H1 (cell line): ENCODE measurements around the gene C21orf58. TPM values are rescaled to one million over a fixed set of nuclear protein-coding genes. Genes with fewer than 3 reads are reported as not detected.

Experiments used
- CTCF ChIA-PET: fragments of 300-600 bp; sonication (Branson Sonifier 250); formaldehyde crosslinking; loops from one replicate; lab custom pipeline; 2021; ENCODE audit not compliant: partially characterized antibody; lab: Charles Lee
- POLR2A ChIA-PET: fragments of 300-600 bp; sonication (Branson Sonifier 250); formaldehyde crosslinking; loops from one replicate; lab custom pipeline; 2021; ENCODE audit warnings: inconsistent platforms; ENCODE audit not compliant: partially characterized antibody; lab: Charles Lee
- DNase-seq, 2 experiments: peaks; one replicate each; pipeline versions ENCODE4 v3.0.0 to v3.0.0-alpha.2; 2010 to 2022; ENCODE audit warnings: low spot score in 2 of 2, low read depth in 1 of 2, mixed read lengths in 1 of 2
- FAIRE-seq: peaks from 2 replicates; lab custom pipeline; 2011; peaks lifted over from hg19 to GRCh38; lab: Jason Lieb, UNC
- H2AFZ ChIP-seq: 2 replicates; pipeline ENCODE4 v1.8.1; 2012; ENCODE audit warnings: low read length, inconsistent platforms
- H2AK5ac ChIP-seq: 2 replicates; pipeline ENCODE4 v1.6.1; 2013; ENCODE audit warnings: low read depth, low read length
- H2BK120ac ChIP-seq: replicated peaks from 2 replicates; pipeline ENCODE3; 2013; ENCODE audit warnings: low read depth, low read length, inconsistent platforms
- H2BK12ac ChIP-seq: 2 replicates; pipeline ENCODE4 v1.6.1; 2013; ENCODE audit warnings: low read depth, low read length
- H2BK15ac ChIP-seq: 2 replicates; pipeline ENCODE4 v1.6.1; 2013; ENCODE audit warnings: low read length
- H2BK20ac ChIP-seq: 2 replicates; pipeline ENCODE4 v1.6.1; 2013; ENCODE audit warnings: low read length
- H2BK5ac ChIP-seq: 2 replicates; pipeline ENCODE4 v1.6.1; 2013; ENCODE audit warnings: low read depth, low read length
- H3K14ac ChIP-seq: 2 replicates; pipeline ENCODE4 v1.6.1; 2013; ENCODE audit warnings: inconsistent platforms; ENCODE audit not compliant: insufficient read length
- H3K18ac ChIP-seq: 2 replicates; pipeline ENCODE4 v1.6.1; 2013; ENCODE audit warnings: low read length; ENCODE audit errors: extremely low read depth
- H3K23ac ChIP-seq: 2 replicates; pipeline ENCODE4 v1.6.1; 2013; ENCODE audit warnings: inconsistent platforms; ENCODE audit not compliant: insufficient read length
- H3K23me2 ChIP-seq: 2 replicates; pipeline ENCODE4 v1.6.1; 2013; ENCODE audit warnings: low read depth, low read length
- H3K27ac ChIP-seq: 2 replicates; pipeline ENCODE4 v1.6.1; 2011; ENCODE audit warnings: low read depth, low read length, inconsistent platforms
- H3K27me3 ChIP-seq, 4 experiments: replicated peaks in 1 of 4; 1 replicate in 1 of 4; 2 replicates in 3 of 4; pipeline versions ENCODE4 v1.6.1 to v1.8.1; 2011 to 2013; ENCODE audit warnings: low read length in 3 of 4, mild to moderate bottlenecking in 3 of 4, inconsistent platforms in 2 of 4, mixed read lengths in 2 of 4, moderate library complexity in 1 of 4; ENCODE audit not compliant: control insufficient read depth in 3 of 4, insufficient read depth in 3 of 4; ENCODE audit errors: extremely low read depth in 1 of 4
- H3K36me3 ChIP-seq, 4 experiments: 2 replicates each; pipeline versions ENCODE4 v1.6.1 to v1.8.1; 2011 to 2013; ENCODE audit warnings: mild to moderate bottlenecking in 4 of 4, low read length in 3 of 4, moderate library complexity in 2 of 4, control low read depth in 1 of 4, inconsistent platforms in 1 of 4; ENCODE audit not compliant: insufficient read depth in 4 of 4, control insufficient read depth in 2 of 4
- H3K4ac ChIP-seq: replicated peaks from 2 replicates; pipeline ENCODE3; 2013; ENCODE audit warnings: low read length, low read depth, mixed read lengths, inconsistent platforms; ENCODE audit not compliant: insufficient read length
- H3K4me1 ChIP-seq, 4 experiments: replicated peaks in 1 of 4; 1 replicate in 1 of 4; 2 replicates in 3 of 4; pipeline versions ENCODE4 v1.6.1 to v1.8.1; 2011 to 2013; ENCODE audit warnings: low read length in 3 of 4, inconsistent platforms in 2 of 4, mixed read lengths in 1 of 4; ENCODE audit not compliant: insufficient read depth in 4 of 4, control insufficient read depth in 3 of 4
- H3K4me2 ChIP-seq, 2 experiments: 2 replicates each; pipeline versions ENCODE4 v1.6.1 to v1.8.1; 2011 to 2013; ENCODE audit warnings: low read depth in 2 of 2, low read length in 2 of 2, control low read depth in 1 of 2, inconsistent platforms in 1 of 2, mild to moderate bottlenecking in 1 of 2; ENCODE audit not compliant: insufficient read depth in 1 of 2
- H3K4me3 ChIP-seq, 4 experiments: fragments of 200-600, 300-600 bp in 1 of 4; sonication (generic), shearing (Covaris generic), sonication (Bioruptor Twin) in 1 of 4; 2 replicates each; pipeline versions ENCODE4 v1.5.1 to v1.8.1; 2011 to 2016; ENCODE audit warnings: low read length in 4 of 4, low read depth in 3 of 4, control low read depth in 2 of 4, inconsistent platforms in 2 of 4, mild to moderate bottlenecking in 2 of 4, mixed read lengths in 1 of 4, moderate library complexity in 1 of 4; ENCODE audit not compliant: insufficient read depth in 2 of 4; ENCODE audit errors: extremely low read depth in 1 of 4
- H3K56ac ChIP-seq: replicated peaks from 2 replicates; pipeline ENCODE3; 2013; ENCODE audit warnings: low read depth, mild to moderate bottlenecking, mixed read lengths, low read length, inconsistent platforms; ENCODE audit not compliant: insufficient read length
- H3K79me1 ChIP-seq: 2 replicates; pipeline ENCODE4 v1.6.1; 2013; ENCODE audit warnings: low read depth, low read length, control low read depth
- H3K79me2 ChIP-seq, 2 experiments: 2 replicates each; pipeline versions ENCODE4 v1.6.1 to v1.8.1; 2012 to 2013; ENCODE audit warnings: low read length in 2 of 2, mild to moderate bottlenecking in 2 of 2, inconsistent platforms in 1 of 2; ENCODE audit not compliant: insufficient read depth in 2 of 2, control insufficient read depth in 1 of 2
- H3K9ac ChIP-seq, 4 experiments: replicated peaks in 1 of 4; 1 replicate in 1 of 4; 2 replicates in 3 of 4; pipeline versions ENCODE4 v1.6.1 to v1.8.1; 2011 to 2013; ENCODE audit warnings: low read depth in 3 of 4, low read length in 3 of 4, control low read depth in 2 of 4, mild to moderate bottlenecking in 2 of 4, moderate library complexity in 2 of 4, inconsistent platforms in 1 of 4; ENCODE audit errors: extremely low read depth in 1 of 4
- H3K9me3 ChIP-seq, 2 experiments: 2 replicates each; pipeline versions ENCODE4 v1.6.1 to v1.8.1; 2012 to 2013; ENCODE audit warnings: mild to moderate bottlenecking in 2 of 2, moderate library complexity in 2 of 2, control low read depth in 1 of 2, inconsistent platforms in 1 of 2, low read depth in 1 of 2, low read length in 1 of 2, mixed read lengths in 1 of 2; ENCODE audit not compliant: insufficient read depth in 2 of 2
- H4K20me1 ChIP-seq, 2 experiments: replicated peaks in 1 of 2; 2 replicates each; pipeline versions ENCODE3 to v1.8.1; 2011 to 2013; ENCODE audit warnings: inconsistent platforms in 2 of 2, low read length in 2 of 2, mild to moderate bottlenecking in 1 of 2; ENCODE audit not compliant: insufficient read depth in 2 of 2, control insufficient read depth in 1 of 2
- H4K5ac ChIP-seq: 2 replicates; pipeline ENCODE4 v1.6.1; 2013; ENCODE audit warnings: low read length, low read depth, mixed read lengths, inconsistent platforms; ENCODE audit not compliant: insufficient read length
- H4K8ac ChIP-seq: 2 replicates; pipeline ENCODE4 v1.8.0; 2013; ENCODE audit warnings: mild to moderate bottlenecking, moderate library complexity, low read length, inconsistent platforms; ENCODE audit not compliant: insufficient read depth; ENCODE audit errors: extremely low read depth
- H4K91ac ChIP-seq: replicated peaks from 2 replicates; pipeline ENCODE3; 2013; ENCODE audit warnings: low read length, mixed read lengths, inconsistent platforms; ENCODE audit not compliant: insufficient read length
- CEBPB ChIP-seq: IDR thresholded peaks from 2 replicates; pipeline ENCODE4 v1.6.1; 2012; ENCODE audit warnings: low read depth, low read length
- HDAC2 ChIP-seq, 2 experiments: fragments of 300-600 bp in 1 of 2; sonication (generic) in 1 of 2; IDR thresholded peaks; 2 replicates each; pipeline ENCODE4 v1.6.1; 2011 to 2012; ENCODE audit warnings: low read depth in 2 of 2, low read length in 2 of 2, mild to moderate bottlenecking in 2 of 2, moderate library complexity in 2 of 2, borderline replicate concordance in 1 of 2, inconsistent platforms in 1 of 2
- KDM4A ChIP-seq: IDR thresholded peaks from one replicate; pipeline ENCODE4 v1.7.1; 2012; ENCODE audit warnings: low read depth, mild to moderate bottlenecking, moderate library complexity, low read length, inconsistent platforms; ENCODE audit not compliant: severe bottlenecking
- MAFK ChIP-seq: IDR thresholded peaks from 2 replicates; pipeline ENCODE4 v1.6.1; 2012; ENCODE audit warnings: low read depth, mild to moderate bottlenecking, improper control_type of control experiment, low read length
- POLR2AphosphoS5 ChIP-seq: IDR thresholded peaks from 2 replicates; pipeline ENCODE4 v1.6.1; 2011; ENCODE audit warnings: low read depth, low read length
- RAD21 ChIP-seq, 2 experiments: IDR thresholded peaks in 1 of 2; conservative IDR thresholded peaks in 1 of 2; 2 replicates each; pipeline ENCODE4 v1.6.1; 2011; ENCODE audit warnings: low read depth in 2 of 2, low read length in 2 of 2, improper control_type of control experiment in 1 of 2, inconsistent platforms in 1 of 2, mild to moderate bottlenecking in 1 of 2, moderate library complexity in 1 of 2
- SAP30 ChIP-seq: fragments of 300-600 bp; sonication (generic); IDR thresholded peaks from 2 replicates; pipeline ENCODE4 v1.7.1; 2012; ENCODE audit warnings: low read length, moderate library complexity, mild to moderate bottlenecking, inconsistent platforms; ENCODE audit not compliant: insufficient read depth, insufficient replicate concordance
- TAF1 ChIP-seq: IDR thresholded peaks from 2 replicates; pipeline ENCODE4 v1.6.1; 2011; ENCODE audit warnings: mild to moderate bottlenecking, low read depth, low read length
- WGBS, 2 experiments: shearing (Covaris generic) in 1 of 2; methylation state at CpG; one replicate each; pipeline versions ENCODE4 v1.1.6 to v1.1.7; 2013 to 2015; ENCODE audit warnings: low lambda C conversion rate in 2 of 2, mixed read lengths in 2 of 2, inconsistent platforms in 1 of 2, low coverage in 1 of 2, missing lambda C conversion rate in 1 of 2; ENCODE audit not compliant: insufficient replicate concordance in 2 of 2, insufficient coverage in 1 of 2, insufficient read length in 1 of 2; ENCODE audit errors: extremely low coverage in 1 of 2, missing lambda C conversion rate in 1 of 2; 5-methylcytosine and 5-hydroxymethylcytosine counted together
- polyA plus RNA-seq, 7 experiments: library from polyadenylated mRNA; depleted of rRNA in 3 of 7; stranded (reverse) in 5 of 7; unstranded in 2 of 7; fragments of >200 nt in 5 of 7; fragments of 200-250 nt in 2 of 7; gene quantifications; 1 replicate in 5 of 7; 2 replicates in 1 of 7; 4 replicates in 1 of 7; pipeline versions ENCODE4 v1.2.1 to v1.2.3, GENCODE V29; 2011 to 2013; ENCODE audit warnings: missing spikeins in 2 of 7, mixed read lengths in 2 of 7
- total RNA-seq: library from RNA; stranded (reverse); fragmentation: NEBNext Ultra II Directional; extraction: Animal tissue kit (Norgen Biotek cat#: 25700); gene quantifications from 2 replicates; pipeline ENCODE4 v1.2.1, GENCODE V29; 2021
- TF ChIP-seq, protein P1 (sequence below): IDR thresholded peaks from 2 replicates; pipeline ENCODE4 v1.6.1; 2012; ENCODE audit warnings: low read length, inconsistent platforms

C21orf58 gene
- total and polyA plus RNA-seq, 2 of the 8 experiments (the other 6 are each of a cell fraction or from before 2014, with no cell fraction given): 13.8 to 26.1 TPM

DNA sequence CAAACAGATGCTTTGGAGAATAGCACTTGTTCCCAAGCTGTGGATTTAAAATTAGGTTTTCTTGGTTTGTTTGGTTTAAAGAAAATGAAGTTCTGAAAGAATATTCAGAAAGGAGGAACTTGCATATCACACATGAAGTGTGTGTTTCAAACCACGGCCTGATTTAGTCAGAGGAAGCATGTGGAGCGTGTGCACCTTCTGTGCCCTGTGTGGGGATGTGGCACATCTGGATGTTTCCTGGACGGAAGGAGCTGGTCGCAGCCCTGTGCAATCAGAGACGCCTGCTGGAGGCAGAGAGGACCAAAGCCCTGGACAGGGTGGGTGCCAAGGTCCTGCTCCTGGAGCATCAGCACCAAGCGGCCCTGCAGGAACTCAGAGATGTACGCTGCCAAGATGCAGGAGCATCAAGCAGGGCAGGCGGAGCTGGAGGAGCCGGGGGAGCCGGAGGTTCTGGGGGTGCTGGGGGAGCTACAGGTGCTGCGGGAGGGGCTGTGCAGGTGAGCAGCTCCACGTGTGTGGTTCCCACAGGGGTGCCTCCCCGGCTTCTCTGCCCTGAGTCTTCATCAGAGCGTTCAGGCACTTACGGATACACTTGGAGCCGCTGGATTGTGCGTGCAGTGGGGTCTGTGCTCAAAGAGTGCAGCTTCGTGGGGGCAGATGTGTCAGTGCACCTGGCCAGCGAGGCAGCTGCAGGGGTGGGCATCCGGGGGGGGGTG is 46.0 kb upstream of the C21orf58 start:
- Histone ChIP-seq H3K14ac (no peak overlapping the region), H3K18ac (no peak overlapping the region), H3K4ac (no peak overlapping the region), H3K4me1 (no peaks in the 10 kb centered on the region), H2BK5ac (no peak overlapping the region), H4K8ac (peak overlapping the region; percentile 68; the same call in 1 of the 2 replicates), H2BK120ac (no peak overlapping the region), H4K5ac (no peak overlapping the region), H3K56ac (no peak overlapping the region), H4K91ac (no peak overlapping the region), H2AFZ (no peak overlapping the region), H3K23me2 (peaks cover 5% of the 10 kb centered on the region), H2BK12ac (no peak overlapping the region), H3K4me3 (no peak overlapping the region), H3K9me3 (peaks cover 0 to 6% of the 10 kb centered on the region in 2 experiments; a peak in 1 of 4 replicates), H2AK5ac (no peak overlapping the region), H3K27me3 (no peaks in the 10 kb centered on the region), H3K27ac (no peak overlapping the region), H4K20me1 (peaks cover 4 to 15% of the 10 kb centered on the region in 2 experiments), H3K79me2 (peaks cover 0 to 34% of the 10 kb centered on the region in 2 experiments; a peak in 2 of 4 replicates), H3K79me1 (peaks cover 13% of the 10 kb centered on the region), H3K9ac (no peak overlapping the region), H2BK20ac (no peak overlapping the region), H3K4me2 (no peak overlapping the region), H3K36me3 (peaks cover 10 to 30% (median 25%) of the 10 kb centered on the region in 4 experiments; a peak in 6 of 8 replicates), H3K23ac (no peak overlapping the region), H2BK15ac (no peak overlapping the region)
- no peak for DNase-seq
- WGBS, 2 experiments: 91% methylated on average over 16 of the region's 20 CpGs; no CpG with 5 or more reads in 1 of the 2 experiments
- FAIRE-seq: no peak
- POLR2A ChIA-PET: interaction anchor here (0.6 to 1.4 kb wide), 2 partner anchors 10 to 73 kb away, joined by 3 to 4 read pairs; no protein-coding TSS in a partner anchor
- CTCF ChIA-PET: interaction anchor here (1.1 to 1.9 kb wide), 3 partner anchors 10 to 32 kb away, joined by 3 to 6 read pairs (median 3); no protein-coding TSS in a partner anchor
- TF ChIP-seq, protein P1, sequence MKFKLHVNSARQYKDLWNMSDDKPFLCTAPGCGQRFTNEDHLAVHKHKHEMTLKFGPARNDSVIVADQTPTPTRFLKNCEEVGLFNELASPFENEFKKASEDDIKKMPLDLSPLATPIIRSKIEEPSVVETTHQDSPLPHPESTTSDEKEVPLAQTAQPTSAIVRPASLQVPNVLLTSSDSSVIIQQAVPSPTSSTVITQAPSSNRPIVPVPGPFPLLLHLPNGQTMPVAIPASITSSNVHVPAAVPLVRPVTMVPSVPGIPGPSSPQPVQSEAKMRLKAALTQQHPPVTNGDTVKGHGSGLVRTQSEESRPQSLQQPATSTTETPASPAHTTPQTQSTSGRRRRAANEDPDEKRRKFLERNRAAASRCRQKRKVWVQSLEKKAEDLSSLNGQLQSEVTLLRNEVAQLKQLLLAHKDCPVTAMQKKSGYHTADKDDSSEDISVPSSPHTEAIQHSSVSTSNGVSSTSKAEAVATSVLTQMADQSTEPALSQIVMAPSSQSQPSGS: no peak
- TF ChIP-seq MAFK (no peak), KDM4A (no peak), TAF1 (no peak), RAD21 (IDR thresholded peaks at IDR 0.05 in 1 of 2, conservative IDR thresholded peaks at IDR 0.05 in 1 of 2; ENCODE audit: low read depth in 2 of 2, low read length in 2 of 2) (no peak), POLR2AphosphoS5 (no peak), CEBPB (no peak), SAP30 (no peak), HDAC2 (IDR thresholded peaks at IDR 0.05; ENCODE audit: borderline replicate concordance in 1 of 2, low read depth in 2 of 2, low read length in 2 of 2) (no peak)
